ENCODE measurements around the gene ATP8A2.

The ATP8A2 gene

DNA sequence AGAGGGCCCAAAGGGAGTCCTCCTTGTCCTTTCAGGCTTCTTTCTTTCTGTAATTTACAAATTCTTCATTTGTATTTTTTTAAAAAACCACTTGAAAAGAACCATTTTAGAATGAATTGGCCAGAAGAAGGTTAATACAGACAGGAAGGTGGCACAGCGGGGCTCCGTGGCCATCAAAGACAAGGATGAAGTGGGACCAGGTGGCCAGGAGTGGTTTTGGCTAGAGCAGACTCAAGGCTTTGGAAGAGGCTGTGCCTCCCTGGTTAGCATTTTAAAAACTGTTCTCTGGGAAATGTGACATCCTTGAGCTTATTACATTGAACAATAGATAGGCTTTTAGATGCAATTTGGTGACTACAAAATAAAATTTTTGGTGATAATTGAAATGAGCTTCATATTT, 48.4 kb downstream of the ATP8A2 start:
- Histone ChIP-seq H3K36me3 (ENCODE audit: insufficient read depth, low read length) (no peaks in the 10 kb centered on the region), H3K79me2 (ENCODE audit: control insufficient read depth, insufficient read depth, low read length, unreplicated experiment) (no peaks in the 10 kb centered on the region), H2AFZ (ENCODE audit: low read length, unreplicated experiment) (no peak overlapping the region), H3K27me3 (ENCODE audit: insufficient read depth, low read length) (peaks cover 31% of the 10 kb centered on the region), H3K4me1 (ENCODE audit: control insufficient read depth, insufficient read depth, low read length, unreplicated experiment) (no peaks in the 10 kb centered on the region), H3K4me3 (ENCODE audit: low read depth, low read length) (no peak overlapping the region), H3K27ac (ENCODE audit: low read depth, low read length) (no peak overlapping the region)

GRCh38 chr13:25421612-25422011, 49.8 kb downstream of the ATP8A2 start:
- Histone ChIP-seq H3K27ac (ENCODE audit: low read depth, low read length) (no peak overlapping the region), H3K4me3 (ENCODE audit: low read depth, low read length) (no peak overlapping the region), H2AFZ (ENCODE audit: low read length, unreplicated experiment) (no peak overlapping the region), H3K27me3 (ENCODE audit: insufficient read depth, low read length) (peaks cover 27% of the 10 kb centered on the region), H3K4me1 (ENCODE audit: control insufficient read depth, insufficient read depth, low read length, unreplicated experiment) (no peaks in the 10 kb centered on the region), H3K79me2 (ENCODE audit: control insufficient read depth, insufficient read depth, low read length, unreplicated experiment) (no peaks in the 10 kb centered on the region), H3K36me3 (ENCODE audit: insufficient read depth, low read length) (no peaks in the 10 kb centered on the region)

- peaks cover 22% of the 10 kb centered on the region for H3K27me3 ChIP-seq (ENCODE audit: insufficient read depth, low read length)
- H2AFZ ChIP-seq (ENCODE audit: low read length, unreplicated experiment): no peak overlapping the region
- no peaks in the 10 kb centered on the region for H3K4me1 ChIP-seq (ENCODE audit: control insufficient read depth, insufficient read depth, low read length, unreplicated experiment)
These were observed 50.4 kb downstream of the ATP8A2 start for GRCh38 chr13:25422153-25422552.

DNA sequence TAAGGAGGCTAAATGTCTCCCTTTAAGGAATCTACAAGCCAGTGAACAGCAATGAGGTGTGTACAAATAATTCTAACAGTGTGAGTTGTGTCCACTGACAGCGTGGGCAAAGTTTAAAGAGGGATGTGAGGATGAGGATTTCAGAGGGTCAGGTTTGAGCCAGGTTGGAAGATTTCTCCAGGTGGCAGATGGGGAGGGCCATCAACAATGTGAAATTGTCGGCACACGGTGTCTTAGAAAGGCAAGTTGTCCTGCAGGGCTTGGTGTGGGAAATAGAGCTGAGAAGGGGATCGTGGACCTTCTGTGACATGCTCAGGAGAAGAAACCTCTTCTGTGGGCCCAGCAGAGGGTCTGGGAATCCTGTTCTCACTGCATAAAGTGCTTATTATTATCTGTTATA, 52.1 kb downstream of the ATP8A2 start:
- H3K27ac ChIP-seq (ENCODE audit: low read depth, low read length): no peak overlapping the region
- peaks cover 14% of the 10 kb centered on the region for H3K27me3 ChIP-seq (ENCODE audit: insufficient read depth, low read length)
- H3K36me3 ChIP-seq (ENCODE audit: insufficient read depth, low read length): no peaks in the 10 kb centered on the region
- H3K79me2 ChIP-seq (ENCODE audit: control insufficient read depth, insufficient read depth, low read length, unreplicated experiment): no peaks in the 10 kb centered on the region
- no peaks in the 10 kb centered on the region for H3K4me1 ChIP-seq (ENCODE audit: control insufficient read depth, insufficient read depth, low read length, unreplicated experiment)
- no peak overlapping the region for H2AFZ ChIP-seq (ENCODE audit: low read length, unreplicated experiment)
- no peak overlapping the region for H3K4me3 ChIP-seq (ENCODE audit: low read depth, low read length)

More at GRCh38 chr13:25422153-25422552, 50.4 kb downstream of the ATP8A2 start:
- H3K36me3 ChIP-seq (ENCODE audit: insufficient read depth, low read length): no peaks in the 10 kb centered on the region
- no peak overlapping the region for H3K4me3 ChIP-seq (ENCODE audit: low read depth, low read length)
- H3K27ac ChIP-seq (ENCODE audit: low read depth, low read length): no peak overlapping the region
- H3K79me2 ChIP-seq (ENCODE audit: control insufficient read depth, insufficient read depth, low read length, unreplicated experiment): no peaks in the 10 kb centered on the region

DNA sequence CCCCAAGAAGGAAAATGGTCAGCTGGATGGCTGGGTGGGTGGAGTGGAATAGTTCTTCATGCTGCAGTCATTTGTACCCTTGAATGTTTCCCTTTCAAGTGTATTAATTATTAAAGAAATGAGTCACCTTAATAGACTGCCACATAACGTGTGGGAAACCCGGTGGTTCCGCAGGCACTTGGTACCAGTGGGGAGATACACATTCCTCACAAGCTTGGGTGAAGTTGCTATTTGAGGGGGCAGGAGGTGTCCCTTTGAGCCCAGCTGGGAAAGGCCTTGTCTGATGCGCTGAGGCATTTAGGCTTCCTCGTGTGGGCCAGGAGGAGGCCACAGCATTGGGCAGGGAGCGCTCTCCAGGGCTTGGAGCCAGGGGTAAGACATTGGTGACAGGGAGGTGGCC, 57.7 kb downstream of the ATP8A2 start:
- Histone ChIP-seq H3K27ac (ENCODE audit: low read depth, low read length) (no peak overlapping the region), H3K79me2 (ENCODE audit: control insufficient read depth, insufficient read depth, low read length, unreplicated experiment) (no peaks in the 10 kb centered on the region), H3K4me1 (ENCODE audit: control insufficient read depth, insufficient read depth, low read length, unreplicated experiment) (no peaks in the 10 kb centered on the region), H2AFZ (ENCODE audit: low read length, unreplicated experiment) (no peak overlapping the region), H3K4me3 (ENCODE audit: low read depth, low read length) (no peak overlapping the region), H3K27me3 (ENCODE audit: insufficient read depth, low read length) (no peaks in the 10 kb centered on the region), H3K36me3 (ENCODE audit: insufficient read depth, low read length) (no peaks in the 10 kb centered on the region)

DNA sequence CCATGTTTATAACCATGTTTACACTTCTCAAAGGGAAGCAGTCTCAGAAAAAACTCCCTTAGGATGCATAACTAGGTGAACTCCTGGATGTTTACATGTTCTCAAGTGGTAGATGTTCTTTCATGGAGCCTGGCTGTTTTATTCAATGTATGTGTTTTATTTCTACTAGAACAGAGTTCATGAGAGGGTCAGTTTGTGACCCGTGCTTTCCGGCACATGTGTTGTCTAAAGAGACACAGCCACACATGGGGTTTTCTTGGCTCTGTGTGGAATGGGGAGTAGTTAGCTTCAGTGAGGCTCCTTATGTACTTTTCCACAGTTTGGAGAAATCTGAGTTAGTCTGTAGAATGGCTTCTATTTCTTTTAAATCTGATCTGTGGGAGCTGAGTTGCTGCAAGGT, 60.9 kb downstream of the ATP8A2 start:
- Histone ChIP-seq H3K79me2 (ENCODE audit: control insufficient read depth, insufficient read depth, low read length, unreplicated experiment) (no peaks in the 10 kb centered on the region), H3K4me3 (ENCODE audit: low read depth, low read length) (no peak overlapping the region), H3K36me3 (ENCODE audit: insufficient read depth, low read length) (no peaks in the 10 kb centered on the region), H3K27ac (ENCODE audit: low read depth, low read length) (no peak overlapping the region), H3K27me3 (ENCODE audit: insufficient read depth, low read length) (no peaks in the 10 kb centered on the region), H3K4me1 (ENCODE audit: control insufficient read depth, insufficient read depth, low read length, unreplicated experiment) (no peaks in the 10 kb centered on the region), H2AFZ (ENCODE audit: low read length, unreplicated experiment) (no peak overlapping the region)

DNA sequence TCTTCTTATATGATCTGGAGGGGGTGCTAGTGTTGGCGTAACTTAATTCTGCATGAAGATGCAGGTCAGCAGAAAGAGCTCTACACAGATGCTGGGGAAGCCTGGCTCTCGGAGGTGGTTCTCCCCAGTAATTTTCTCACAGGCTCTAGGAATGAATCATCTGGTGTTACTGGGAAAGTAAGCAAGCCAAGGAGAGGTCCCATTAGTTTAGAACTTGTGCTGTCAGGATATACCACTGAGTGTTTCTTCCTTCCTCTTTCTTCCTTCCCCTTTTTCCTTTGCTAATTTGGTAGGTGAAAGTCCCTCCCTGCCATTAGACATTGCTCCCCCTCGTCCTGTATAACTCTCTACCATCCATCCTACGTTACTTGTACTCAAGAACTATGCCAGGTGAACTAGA, 68.3 kb downstream of the ATP8A2 start:
- Histone ChIP-seq H3K4me3 (ENCODE audit: low read depth, low read length) (no peak overlapping the region), H3K27ac (ENCODE audit: low read depth, low read length) (no peak overlapping the region), H2AFZ (ENCODE audit: low read length, unreplicated experiment) (no peak overlapping the region), H3K4me1 (ENCODE audit: control insufficient read depth, insufficient read depth, low read length, unreplicated experiment) (no peaks in the 10 kb centered on the region), H3K27me3 (ENCODE audit: insufficient read depth, low read length) (peaks cover 23% of the 10 kb centered on the region; the same call in 1 of the 2 replicates), H3K36me3 (ENCODE audit: insufficient read depth, low read length) (no peaks in the 10 kb centered on the region), H3K79me2 (ENCODE audit: control insufficient read depth, insufficient read depth, low read length, unreplicated experiment) (no peaks in the 10 kb centered on the region)

DNA sequence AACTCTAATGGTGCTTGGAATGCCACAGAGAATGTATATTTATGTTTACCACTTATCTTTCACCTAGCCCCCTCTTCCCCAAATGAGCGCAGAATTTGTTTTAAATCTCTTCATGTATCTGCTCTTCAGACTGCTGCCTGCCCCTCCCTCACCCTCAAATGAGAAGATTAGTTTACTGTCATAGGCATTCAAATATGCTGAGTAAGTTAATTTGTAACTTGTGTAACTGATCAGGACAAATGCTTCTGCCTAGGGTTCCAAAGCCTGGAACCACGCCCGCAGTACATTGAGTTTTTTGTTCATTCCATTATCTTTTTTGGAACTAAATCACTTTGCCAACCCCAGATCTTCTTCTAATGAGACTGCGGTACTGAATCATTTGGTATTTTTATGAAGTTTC, 74.5 kb downstream of the ATP8A2 start:
- Histone ChIP-seq H3K4me1 (ENCODE audit: control insufficient read depth, insufficient read depth, low read length, unreplicated experiment) (no peaks in the 10 kb centered on the region), H3K27ac (ENCODE audit: low read depth, low read length) (no peak overlapping the region), H2AFZ (ENCODE audit: low read length, unreplicated experiment) (no peak overlapping the region), H3K4me3 (ENCODE audit: low read depth, low read length) (no peak overlapping the region), H3K36me3 (ENCODE audit: insufficient read depth, low read length) (no peaks in the 10 kb centered on the region), H3K27me3 (ENCODE audit: insufficient read depth, low read length) (peaks cover 6% of the 10 kb centered on the region; the same call in 1 of the 2 replicates), H3K79me2 (ENCODE audit: control insufficient read depth, insufficient read depth, low read length, unreplicated experiment) (no peaks in the 10 kb centered on the region)

DNA sequence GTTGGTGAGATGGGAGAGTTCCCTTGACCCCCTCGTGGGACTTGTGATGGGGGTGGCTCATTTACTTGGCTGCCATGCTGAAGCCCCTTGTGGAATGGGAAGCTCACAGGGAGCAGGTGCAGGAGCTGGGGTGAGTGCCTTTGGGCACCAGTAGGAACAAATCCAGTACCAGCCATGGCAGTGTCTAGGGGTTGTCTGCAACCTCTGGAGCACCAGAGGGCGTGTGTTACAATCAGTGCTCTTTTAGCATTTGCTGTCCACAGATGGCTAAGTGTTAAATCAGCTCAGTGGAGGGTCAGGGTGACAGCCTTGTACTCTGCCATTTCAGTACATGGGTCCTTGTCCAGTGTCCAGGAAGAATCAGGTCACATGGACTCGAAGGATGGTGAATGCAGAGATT, 75.6 kb downstream of the ATP8A2 start:
- H2AFZ ChIP-seq (ENCODE audit: low read length, unreplicated experiment): no peak overlapping the region
- H3K27ac ChIP-seq (ENCODE audit: low read depth, low read length): no peak overlapping the region
- H3K36me3 ChIP-seq (ENCODE audit: insufficient read depth, low read length): no peaks in the 10 kb centered on the region
- H3K27me3 ChIP-seq (ENCODE audit: insufficient read depth, low read length): peaks cover 6% of the 10 kb centered on the region; the same call in 1 of the 2 replicates
- no peaks in the 10 kb centered on the region for H3K79me2 ChIP-seq (ENCODE audit: control insufficient read depth, insufficient read depth, low read length, unreplicated experiment)
- H3K4me1 ChIP-seq (ENCODE audit: control insufficient read depth, insufficient read depth, low read length, unreplicated experiment): no peaks in the 10 kb centered on the region
- no peak overlapping the region for H3K4me3 ChIP-seq (ENCODE audit: low read depth, low read length)

DNA sequence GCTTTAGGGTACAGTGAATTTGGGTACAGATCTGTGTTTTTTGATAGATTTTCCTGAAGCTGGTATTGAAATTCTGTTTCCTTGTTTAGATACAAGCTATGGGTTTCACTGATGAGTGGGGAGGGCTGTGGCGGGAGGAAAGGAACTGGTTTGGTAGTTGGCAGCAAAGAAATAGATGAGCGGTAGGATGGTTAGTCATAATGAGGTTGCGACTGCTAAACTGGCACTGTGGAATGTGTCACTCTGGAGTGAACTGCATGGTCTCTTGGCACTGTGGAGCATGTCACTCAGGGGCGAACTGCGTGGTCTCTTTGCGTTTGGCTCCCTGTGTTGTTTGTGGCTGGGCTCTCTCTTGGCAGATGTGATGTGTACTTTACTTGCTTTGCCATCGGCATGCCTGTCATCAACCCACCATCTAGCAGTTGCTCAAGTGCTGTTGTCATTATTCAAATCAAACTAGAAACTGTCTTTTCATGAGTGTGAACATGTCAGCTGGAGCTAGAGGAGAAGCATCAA, 82.1 kb downstream of the ATP8A2 start:
- H3K79me2 ChIP-seq (ENCODE audit: control insufficient read depth, insufficient read depth, low read length, unreplicated experiment): no peaks in the 10 kb centered on the region
- H3K27me3 ChIP-seq (ENCODE audit: insufficient read depth, low read length): no peaks in the 10 kb centered on the region
- no peaks in the 10 kb centered on the region for H3K36me3 ChIP-seq (ENCODE audit: insufficient read depth, low read length)
- no peak overlapping the region for H3K4me3 ChIP-seq (ENCODE audit: low read depth, low read length)
- no peak overlapping the region for H3K27ac ChIP-seq (ENCODE audit: low read depth, low read length)
- H2AFZ ChIP-seq (ENCODE audit: low read length, unreplicated experiment): no peak overlapping the region
- H3K4me1 ChIP-seq (ENCODE audit: control insufficient read depth, insufficient read depth, low read length, unreplicated experiment): no peaks in the 10 kb centered on the region

- Histone ChIP-seq H3K27ac (ENCODE audit: low read depth, low read length) (no peak overlapping the region), H2AFZ (ENCODE audit: low read length, unreplicated experiment) (no peak overlapping the region), H3K27me3 (ENCODE audit: insufficient read depth, low read length) (no peaks in the 10 kb centered on the region), H3K4me1 (ENCODE audit: control insufficient read depth, insufficient read depth, low read length, unreplicated experiment) (no peaks in the 10 kb centered on the region), H3K79me2 (ENCODE audit: control insufficient read depth, insufficient read depth, low read length, unreplicated experiment) (no peaks in the 10 kb centered on the region), H3K4me3 (ENCODE audit: low read depth, low read length) (no peak overlapping the region), H3K36me3 (ENCODE audit: insufficient read depth, low read length) (no peaks in the 10 kb centered on the region)
These were observed 83.4 kb downstream of the ATP8A2 start for GRCh38 chr13:25455146-25455545.

Data from ACC112 (cell line).